ENCODE data around the gene GDNF.
"Not testable (repeated sequence)": the region's sequence is repeated elsewhere in the genome, so short reads cannot be mapped to it uniquely, and the experiment has no call there.

The GDNF gene

DNA sequence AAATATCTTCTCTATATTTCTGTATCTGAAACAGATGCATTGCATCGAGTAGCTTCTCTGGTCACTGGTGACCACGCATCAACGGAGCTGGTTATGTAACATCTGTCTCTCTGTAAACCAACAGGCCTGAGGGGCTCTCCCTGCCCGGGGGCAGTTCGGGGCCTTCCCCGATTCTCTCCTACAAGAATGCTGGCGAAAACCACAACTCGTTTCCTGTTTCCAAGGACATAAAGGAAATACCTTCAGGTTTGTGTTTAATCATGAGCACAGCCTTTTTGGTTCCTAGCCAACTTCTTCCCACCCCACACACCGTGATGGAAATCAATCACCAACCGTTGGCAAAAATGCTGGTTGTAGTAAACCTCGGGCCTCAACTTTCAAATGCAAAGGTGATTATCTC, 25.1 kb downstream of the GDNF start:
- no peak for FAIRE-seq

DNA sequence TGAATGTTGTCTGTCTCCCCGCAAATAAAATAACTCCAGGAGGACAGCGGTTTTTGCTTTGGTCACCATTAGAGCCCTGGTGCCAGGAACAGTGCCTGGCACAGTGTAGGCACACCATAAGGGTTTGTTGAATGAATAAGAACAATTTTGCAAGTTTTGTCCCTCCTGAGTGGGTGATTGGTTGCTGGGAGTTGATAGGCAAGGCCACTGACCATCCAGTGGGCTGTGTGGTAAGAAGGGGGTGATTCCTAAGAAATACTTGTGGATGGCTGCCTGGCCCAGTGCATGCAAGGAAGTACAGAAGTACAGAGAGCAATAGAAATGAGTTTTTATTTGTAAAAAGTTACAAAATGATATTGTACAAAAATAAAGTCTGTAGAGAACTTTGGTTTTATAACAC, 27.5 kb downstream of the GDNF start:
- no peak for FAIRE-seq

DNA sequence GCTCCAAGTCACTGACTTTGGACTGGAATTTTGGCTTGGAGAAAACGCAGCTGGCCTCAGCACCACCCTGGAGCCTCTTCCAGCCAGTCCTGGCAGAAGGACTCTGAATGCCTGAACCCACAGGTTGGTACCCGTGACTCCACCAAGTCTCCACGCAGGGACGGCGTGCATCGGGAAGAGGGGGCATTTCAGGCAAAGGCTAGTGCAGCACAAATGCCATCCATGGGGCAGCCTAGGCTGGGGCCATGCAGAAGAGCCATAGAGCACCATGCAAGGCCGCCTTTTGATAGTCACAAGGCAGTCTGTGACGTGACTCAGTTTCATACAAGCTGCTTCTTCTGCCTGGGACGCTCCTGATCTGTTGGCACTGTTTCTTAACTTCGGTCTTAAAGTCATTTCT, 28.0 kb downstream of the GDNF start:
- FAIRE-seq = no peak

DNA sequence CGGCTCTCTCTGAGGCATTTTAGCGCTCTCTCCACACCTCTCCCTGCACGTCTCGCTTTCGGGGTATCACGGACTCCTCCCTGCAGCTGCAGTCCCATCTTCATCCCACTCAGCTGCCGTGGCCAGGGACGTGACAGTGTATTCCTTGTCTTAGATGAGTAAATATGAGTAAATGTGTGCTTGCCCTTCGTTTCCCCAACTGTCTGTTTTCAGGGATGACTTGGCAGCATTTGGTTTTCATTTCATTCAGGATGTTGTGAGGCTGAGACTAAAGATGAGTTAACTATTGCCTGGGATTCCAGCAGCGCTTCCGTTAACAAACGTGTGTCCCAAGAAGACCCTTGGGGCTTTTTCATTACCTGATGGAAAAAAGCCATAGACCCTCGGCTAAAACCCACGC, 29.5 kb downstream of the GDNF start:
- no peak for FAIRE-seq

DNA sequence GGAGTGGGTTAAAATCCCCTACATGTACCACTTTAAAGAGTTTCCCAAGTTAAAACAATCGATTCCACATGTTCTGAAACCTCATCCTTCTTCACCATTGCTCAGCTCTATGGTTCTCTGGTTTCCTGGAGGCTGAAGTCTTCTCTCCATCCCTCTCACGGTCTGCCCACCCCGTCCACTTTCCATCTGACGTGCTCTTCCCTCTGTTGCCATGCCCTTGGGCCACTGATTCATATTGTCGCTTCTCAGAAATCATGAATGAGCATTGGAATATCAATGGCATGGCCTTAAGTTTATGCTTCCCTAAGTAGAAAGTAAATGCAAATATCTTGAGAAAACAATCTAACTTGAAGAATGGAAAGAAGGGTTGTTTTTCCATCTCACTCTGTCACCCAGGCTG, 30.9 kb downstream of the GDNF start:
- no peak for FAIRE-seq

DNA sequence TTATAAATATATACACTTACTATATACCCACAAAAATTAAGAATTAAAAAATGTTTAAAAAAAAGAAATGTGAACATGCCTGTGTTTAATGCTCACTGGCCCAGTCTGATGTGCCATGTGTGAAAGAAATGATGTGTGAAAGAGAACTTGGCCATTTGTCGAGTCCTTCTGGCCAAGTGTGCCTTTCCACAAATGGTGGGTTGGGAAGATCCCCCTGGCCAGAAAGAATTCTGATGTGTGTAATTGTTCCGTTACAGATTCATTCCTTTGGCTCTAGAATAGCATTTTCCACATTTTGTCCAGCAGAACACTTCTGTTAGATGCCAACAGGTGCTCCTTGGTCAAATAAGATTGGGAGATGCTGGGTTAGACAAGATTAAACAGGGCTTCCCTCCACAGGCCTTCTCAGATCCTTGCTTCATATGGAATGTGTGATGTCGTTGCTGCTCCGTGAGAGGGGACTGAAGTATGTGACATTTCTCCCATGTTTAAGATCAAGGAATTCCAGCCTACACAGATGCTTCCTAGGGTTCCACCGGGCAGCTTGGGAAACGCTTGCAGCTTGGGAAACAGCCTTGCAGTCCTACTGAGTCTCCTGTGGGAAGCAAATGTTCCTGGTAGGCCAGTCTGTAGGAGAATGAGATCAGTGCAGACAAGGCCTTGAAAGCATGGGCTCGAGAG, 32.1 kb downstream of the GDNF start:
- FAIRE-seq = no peak

DNA sequence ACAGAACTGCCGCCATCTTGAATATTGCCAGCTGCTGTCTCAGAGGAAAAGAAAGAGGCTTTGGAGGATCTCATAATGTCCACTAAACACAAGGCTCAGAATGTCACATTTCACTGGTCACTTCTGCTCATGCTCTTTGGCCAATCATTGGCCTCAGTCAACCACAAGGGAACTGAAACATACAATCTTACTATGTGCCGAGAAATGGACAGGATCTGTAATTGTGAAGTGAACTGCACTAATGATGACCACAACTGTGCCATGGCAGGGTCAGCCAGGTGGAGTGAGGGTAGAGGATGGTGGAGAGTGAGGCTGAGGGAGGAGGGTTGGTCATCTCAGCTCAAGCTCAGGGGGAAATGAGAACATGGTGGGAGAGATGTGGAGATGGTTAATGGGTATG, 32.8 kb downstream of the GDNF start:
- no peak for FAIRE-seq

DNA sequence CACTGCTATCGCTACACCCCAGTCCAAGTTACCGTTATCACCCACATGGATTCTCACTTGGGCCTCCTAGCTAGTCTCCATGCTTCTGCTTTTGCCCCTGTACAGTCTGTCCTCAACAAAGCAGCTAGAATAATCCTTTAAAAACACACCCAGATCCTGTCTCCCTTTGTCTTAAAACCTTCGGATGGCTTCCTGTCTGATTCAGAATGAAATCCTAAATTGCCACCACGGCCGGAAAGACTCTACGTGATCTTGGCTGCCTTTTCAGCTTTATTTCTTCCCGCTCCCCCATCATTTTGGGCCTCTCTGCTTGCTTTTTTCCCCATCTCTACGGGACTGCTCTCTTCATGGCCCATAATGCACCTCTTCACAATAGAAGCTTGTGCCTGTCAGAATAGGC, 33.4 kb downstream of the GDNF start:
- no peak for FAIRE-seq

DNA sequence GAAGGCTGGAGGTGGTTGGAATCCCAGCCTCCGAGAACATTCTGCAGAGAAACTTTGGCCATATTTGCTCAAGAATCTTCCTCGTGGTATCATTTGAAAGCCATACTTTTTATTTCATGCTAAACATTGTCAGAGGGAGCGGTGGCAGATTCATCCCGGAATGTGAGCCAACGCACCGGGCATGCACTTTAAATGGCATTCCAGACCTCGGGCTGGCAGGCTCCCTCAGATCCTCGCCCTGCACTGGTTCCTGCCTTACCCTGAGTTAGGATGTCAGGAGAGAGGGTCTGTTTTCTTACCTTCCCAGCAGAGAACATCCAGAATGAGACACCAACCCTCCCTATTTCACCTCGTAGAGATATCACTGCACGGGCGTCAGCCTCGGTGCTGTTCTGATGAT, 33.8 kb downstream of the GDNF start:
- no peak for FAIRE-seq

DNA sequence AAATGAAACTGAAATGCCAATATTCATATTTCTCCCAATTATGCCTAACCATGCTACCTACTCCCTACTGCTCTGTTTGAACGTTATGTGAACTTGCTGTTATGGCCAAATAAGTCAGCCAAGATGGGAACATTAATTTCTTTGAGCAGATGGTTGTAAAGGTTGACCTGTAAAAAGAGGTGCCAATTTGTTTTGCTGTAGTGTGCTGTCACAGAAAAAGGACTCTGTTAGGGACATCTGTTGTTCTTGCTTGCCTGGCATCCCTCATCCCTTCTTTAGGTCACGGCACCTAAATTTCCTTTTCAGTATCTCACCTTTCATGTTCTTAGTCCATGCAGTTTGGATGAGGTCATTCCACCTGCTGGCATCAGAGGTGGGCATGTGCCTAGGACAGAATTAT, 35.4 kb downstream of the GDNF start:
- FAIRE-seq = no peak

DNA sequence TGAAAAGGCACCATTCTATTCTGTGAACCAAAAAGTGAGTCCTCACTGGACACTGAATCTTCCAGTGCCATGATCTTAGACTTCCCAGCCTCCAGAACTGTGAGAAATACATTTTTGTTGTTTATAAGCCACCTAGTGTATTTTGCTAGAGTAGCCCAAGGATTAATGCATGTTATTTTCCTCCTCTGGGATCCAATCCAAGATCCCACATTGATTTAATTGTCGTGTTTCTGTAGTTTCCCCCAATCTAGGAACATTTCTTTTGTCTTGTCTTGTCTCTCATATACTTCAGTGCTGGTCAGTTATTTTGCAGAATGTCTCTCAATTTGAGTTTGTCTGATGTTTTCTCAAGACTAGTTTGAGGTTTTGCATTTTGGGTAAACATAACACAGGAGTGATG, 36.4 kb downstream of the GDNF start:
- no peak for FAIRE-seq

DNA sequence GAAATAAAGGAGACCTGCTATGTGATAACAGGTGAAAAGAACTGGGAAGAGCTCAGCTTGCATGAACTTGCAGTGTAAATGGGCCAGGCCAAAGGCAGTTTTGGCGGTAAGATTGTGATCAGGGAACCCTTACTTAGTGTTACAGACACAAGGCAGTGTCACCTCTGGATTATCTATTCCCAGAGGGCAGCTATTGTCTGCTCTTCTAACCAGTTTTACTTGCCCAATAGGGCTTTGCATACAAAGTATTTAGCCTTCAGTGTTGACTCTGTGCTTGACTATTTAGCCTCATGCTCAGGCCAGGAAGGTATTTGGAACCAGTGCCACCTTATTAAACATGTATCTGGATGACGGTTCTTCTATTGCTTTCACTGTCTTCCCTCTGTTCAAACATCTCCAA, 38.3 kb downstream of the GDNF start:
- no peak for FAIRE-seq

DNA sequence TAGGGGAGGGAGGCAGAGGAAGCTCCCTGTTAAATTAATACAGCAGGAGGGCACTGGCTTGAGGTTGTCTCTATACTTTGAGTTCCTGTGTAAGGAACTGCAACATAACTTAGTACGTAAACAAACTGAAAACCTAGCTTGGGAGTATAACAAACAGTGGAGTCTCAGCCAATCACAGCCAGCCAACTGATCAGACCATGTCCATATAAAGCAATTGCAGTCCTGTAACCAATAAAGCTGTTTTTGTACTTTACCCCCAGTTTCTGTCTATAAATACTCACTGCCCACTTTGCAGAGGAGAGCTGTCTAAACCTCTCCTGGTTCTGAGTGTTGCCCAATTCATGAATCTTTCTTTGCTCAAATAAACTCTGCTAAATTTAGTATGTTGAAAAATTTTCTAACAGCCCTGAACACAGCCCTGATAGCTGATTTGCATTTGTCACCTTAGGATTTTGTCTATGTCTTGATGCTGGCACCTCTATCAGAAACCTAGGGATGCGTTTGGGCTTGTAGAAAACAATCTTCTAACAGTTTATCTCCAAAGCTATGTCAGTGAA, 39.9 kb downstream of the GDNF start:
- no peak for FAIRE-seq

DNA sequence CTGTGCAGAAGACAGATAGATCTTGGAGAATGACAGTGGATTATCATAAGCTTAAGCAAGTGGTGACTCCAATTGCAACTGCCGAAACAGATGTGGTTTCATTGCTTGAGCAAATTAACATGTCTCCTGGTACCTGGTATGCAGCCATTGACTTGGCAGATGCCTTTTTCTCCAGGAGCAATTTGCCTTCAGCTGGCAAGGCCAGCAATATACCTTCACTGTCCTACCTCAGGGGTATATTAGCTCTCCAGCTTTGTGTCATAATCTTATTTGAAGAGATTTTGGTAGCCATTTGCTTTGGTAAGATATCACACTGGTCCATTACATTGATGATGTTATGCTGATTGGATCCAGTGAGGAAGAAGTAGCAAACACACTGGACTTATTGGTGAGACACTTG, 43.4 kb downstream of the GDNF start:
- not testable (repeated sequence) for FAIRE-seq

DNA sequence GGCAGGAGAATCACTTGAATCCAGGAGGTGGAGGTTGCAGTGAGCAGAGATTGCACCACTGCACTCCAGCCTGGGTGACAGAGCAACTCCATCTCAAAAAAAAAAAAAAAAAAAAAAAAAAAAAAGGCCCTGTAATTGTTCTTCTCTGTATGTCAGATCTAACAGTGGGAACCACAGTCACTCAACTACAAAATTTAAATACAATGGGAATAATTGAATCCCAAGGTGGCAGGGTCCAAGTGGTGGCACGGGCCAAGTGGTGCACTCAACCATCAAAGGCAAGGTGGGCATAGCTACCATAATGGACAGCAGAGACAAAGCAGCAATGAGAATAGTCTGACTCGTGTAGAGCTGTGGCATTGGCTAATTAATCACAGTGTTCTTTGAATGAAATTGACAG, 44.5 kb downstream of the GDNF start:
- not testable (repeated sequence) for FAIRE-seq

DNA sequence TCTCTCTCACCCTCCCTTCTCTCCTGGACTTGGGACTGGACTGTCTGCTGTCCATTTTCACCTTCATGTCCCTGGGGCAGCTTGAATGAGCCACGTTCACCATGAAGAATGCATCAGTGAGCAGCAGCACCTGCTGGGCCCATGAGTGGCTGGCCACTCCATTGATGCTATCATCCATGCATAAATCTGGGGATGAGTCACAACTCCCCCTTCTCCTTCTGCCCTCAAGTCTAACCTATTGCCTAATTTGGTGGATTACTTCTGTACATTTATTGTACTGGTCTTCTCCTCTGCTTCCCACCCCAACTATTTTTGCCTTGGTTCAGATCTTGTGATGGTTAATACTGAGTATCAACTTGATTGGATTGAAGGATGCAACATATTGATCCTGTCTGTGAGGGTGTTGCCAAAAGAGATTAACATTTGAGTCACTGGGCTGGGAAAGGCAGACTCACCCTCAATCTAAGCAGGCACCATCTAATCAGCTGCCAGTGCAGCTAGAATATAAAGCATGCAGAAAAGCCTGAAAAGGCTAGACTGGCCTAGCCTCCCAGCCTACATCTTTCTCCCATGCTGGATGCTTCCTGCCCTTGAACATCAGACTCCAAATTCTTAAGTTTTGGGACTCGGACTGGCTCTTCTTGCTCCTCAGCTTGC, 46.7 kb downstream of the GDNF start:
- no peak for FAIRE-seq

DNA sequence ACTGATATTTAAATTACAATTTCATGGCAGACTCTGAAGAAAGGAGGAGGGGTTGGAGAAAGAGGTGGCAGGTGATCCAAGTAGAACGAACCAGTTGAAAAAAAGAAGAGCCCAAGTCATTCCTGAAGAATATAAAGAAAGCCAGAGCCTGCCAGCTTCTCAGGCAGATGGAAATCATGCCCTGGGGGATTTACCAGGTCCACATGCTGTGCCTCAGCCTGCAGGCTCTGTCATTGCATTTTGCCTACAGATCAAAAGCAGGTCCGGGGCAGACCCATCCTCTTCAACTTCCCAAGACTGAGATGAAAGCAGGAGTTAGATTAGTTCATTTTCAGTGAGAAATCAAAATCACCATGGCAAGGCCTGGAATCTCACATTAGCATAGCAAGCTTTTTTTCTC, 48.5 kb downstream of the GDNF start:
- no peak for FAIRE-seq

DNA sequence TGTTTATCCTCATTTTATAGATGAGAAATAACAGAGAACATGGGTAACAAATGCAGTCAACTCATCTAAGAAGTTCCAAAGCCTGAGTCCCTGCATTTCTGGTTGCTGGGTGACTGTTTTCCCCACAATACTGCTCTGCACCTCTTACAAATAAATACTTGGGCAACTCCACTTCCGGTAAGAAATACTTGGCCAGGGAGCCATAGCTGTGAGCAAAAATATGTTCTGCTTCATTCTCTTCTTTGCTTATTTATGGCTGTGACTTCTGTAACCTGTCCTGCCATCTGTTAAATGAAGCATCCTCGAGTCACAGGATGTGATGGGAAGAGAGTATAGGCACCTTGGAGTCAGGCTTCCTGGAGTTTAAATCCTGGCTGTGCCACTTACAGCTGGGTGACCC, 49.9 kb downstream of the GDNF start:
- no peak for FAIRE-seq

DNA sequence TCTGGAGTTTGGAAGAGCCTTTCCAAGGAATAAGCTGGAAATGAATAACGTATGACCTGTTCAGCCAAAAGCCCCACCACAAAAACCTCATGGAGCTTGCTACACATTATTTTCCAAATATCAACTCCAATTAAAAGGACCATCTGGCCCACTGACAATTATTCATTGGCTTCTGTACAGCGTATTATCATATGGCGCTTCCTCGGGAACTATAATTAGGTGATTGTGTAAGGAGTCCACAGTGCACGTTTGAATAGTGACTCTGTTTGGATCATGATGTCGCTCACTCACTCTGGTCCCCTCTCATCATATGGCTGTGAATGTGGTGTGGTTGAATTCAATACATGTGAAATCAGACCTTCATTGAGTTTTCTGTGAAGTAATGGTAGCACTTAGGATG, 52.1 kb downstream of the GDNF start:
- no peak for FAIRE-seq

DNA sequence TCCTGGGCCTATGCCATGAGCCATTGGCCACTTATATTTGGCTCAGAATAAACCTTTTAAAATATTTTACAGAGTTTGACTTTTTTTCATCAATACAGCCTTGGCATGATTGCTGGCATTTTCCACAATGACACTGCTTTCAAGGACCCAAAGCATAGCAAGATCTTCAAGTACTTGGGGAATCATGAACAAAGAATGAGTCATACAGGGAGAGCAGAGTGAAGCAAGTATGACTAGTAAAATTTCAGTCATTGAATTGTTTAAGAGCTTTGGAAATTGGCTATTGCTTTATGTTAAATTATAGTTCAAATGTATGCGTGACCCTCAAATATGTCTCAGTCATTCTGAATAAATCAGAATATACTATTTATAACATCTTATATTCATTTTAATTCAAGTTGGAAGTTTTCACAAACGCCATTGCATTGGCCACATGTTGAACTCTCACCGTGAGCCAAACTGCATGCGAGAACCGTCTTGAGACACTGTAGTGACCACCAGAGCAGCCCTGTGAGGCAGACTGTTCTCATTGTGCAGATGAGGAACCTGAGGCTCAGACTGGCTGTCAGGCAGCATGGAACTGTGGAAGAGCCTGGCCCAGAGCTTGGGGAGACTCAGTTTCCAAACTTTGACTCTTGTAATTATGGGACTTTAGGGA, 52.9 kb downstream of the GDNF start:
- FAIRE-seq = no peak

DNA sequence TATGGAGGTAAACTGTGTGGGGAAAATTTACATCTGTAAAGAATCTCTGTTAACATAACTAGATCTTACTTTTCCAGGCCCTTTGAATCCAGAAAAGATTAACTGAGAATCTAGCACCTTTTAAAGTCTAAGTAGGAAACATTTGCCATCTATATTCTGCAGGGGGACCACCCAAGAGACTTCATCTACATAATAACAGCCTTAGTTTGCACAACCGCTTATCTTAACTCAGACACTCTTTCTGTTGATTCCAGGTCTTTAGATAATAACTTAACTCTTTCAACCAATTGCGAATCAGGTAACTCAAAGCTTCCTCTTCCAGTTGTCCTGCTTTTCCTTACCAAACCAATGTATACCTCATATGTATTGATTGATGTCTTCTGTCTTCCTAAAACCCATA, 53.4 kb downstream of the GDNF start:
- no peak for FAIRE-seq

DNA sequence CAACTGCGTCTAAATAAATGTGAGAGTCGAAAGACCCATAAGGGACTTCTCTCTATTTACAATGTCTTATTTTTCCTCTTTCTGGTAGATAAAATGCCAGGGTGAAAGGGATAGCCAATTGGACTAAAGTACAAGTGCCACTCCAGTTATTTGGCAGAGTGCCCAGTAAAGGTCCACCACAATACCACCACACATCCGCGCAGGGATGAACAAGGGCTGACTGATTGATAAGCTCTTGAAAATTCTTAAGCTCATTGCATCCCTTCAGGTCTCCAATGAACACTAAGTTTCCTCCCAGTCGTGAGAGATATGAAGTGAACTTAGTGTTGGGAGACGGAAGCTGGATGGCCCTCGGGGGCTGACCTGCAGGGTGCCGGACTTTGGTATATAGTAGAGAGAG, 58.4 kb downstream of the GDNF start:
- not testable (repeated sequence) for FAIRE-seq

DNA sequence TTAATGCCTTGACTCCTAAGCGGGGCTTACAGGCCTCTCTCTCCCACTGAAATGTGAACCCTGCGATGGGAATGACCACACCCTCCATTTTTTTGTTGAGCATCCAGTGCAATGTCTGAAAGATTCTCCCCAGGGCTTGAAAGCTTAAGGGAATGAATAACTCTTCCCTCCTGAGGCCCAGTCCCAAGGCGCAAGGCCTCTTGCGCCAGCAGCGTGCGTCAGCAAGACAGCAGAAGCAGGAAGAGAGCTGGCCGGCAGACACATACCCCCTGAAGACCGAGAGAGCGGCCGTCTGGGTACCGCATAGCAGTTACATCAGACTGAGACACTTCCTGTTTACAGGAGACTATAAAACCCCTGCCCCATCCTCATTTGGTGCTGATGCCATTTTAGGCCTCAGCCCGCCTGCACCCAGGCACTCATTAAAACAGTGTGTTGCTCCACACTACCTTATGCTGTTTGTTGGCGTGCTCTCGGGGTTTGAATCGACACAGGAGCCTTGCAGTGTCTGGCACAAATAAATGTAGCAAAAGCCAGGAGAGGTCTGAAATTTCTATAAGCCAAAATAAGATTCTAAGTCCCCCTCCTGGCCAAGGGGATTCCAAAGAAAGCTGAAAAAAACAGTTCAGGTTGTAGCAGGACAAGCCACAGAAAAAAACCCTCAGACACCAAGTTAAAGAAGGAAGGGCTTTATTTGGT, 62.3 kb downstream of the GDNF start:
- no peak for FAIRE-seq

DNA sequence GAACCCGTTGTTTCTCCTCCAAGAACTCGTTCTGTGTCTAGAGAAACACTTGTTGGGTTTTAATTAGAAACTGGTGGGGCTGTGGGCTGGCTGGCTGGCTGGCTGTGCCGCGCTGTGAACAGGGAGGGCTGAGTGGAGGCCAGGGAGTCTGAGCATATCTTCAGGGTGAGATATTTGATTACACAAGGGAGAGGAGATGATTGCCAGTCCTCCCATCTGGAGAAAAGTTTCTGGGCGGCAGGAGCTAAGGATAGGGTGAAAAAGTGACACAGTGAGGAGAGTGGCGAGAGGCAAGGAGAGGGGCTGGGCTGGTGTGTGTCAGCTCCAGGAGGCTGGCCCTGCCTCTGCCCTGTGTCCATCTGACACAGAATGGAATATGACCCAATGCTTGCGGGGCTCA, 63.0 kb downstream of the GDNF start:
- FAIRE-seq = no peak

Measured in A204.1 (cell line).